Stomach (tissue), 9 donors: ENCODE measurements around the gene RESF1. TPM values are rescaled to one million over a fixed set of nuclear protein-coding genes. Genes with fewer than 3 reads are reported as not detected.
A peak's percentile ranks its signal among the peaks of the same experiment; 100 is the strongest.

Experiments used
- DNase-seq, 2 donors: peaks; one replicate each; pipeline versions ENCODE4 v3.0.0 to v3.0.0-alpha.2; 2013 to 2019
- H3K27ac ChIP-seq, 5 donors: fragments of 200-600 bp in 4 of 5; sonication (generic) in 4 of 5; one replicate each; pipeline ENCODE4 v1.5.1; 2013 to 2019; ENCODE audit warnings: mild to moderate bottlenecking in 1 of 5, moderate library complexity in 1 of 5
- H3K27me3 ChIP-seq, 3 donors: fragments of 200-600 bp; sonication (generic); one replicate each; pipeline ENCODE4 v1.5.1; 2017 to 2019; ENCODE audit warnings: mixed run types in 1 of 3
- H3K36me3 ChIP-seq, 4 donors: fragments of 200-600 bp; sonication (generic); 1 replicate in 3 of 4; 2 replicates in 1 of 4; pipeline ENCODE4 v1.5.1; 2016 to 2019
- H3K4me1 ChIP-seq, 4 donors: fragments of 200-600 bp; sonication (generic); one replicate each; pipeline ENCODE4 v1.5.1; 2016 to 2019
- H3K4me3 ChIP-seq, 4 donors: fragments of 200-600 bp; sonication (generic) in 3 of 4; one replicate each; pipeline ENCODE4 v1.5.1; 2016 to 2019; ENCODE audit warnings: mild to moderate bottlenecking in 1 of 4
- H3K9me3 ChIP-seq, 4 donors: fragments of 200-600 bp; sonication (generic); one replicate each; pipeline ENCODE4 v1.5.1; 2016 to 2019
- EP300 ChIP-seq: sonication (generic); formaldehyde crosslinking; IDR thresholded peaks from one replicate; pipeline ENCODE4 v1.6.1; 2017; ENCODE audit warnings: antibody characterized with exemption
- POLR2A ChIP-seq, 4 donors: fragments of 450-650 bp; IDR thresholded peaks; one replicate each; pipeline ENCODE4 v1.6.1; 2016; ENCODE audit warnings: antibody characterized with exemption in 4 of 4, control low read depth in 2 of 4, mild to moderate bottlenecking in 1 of 4, moderate library complexity in 1 of 4
- POLR2AphosphoS5 ChIP-seq, 3 donors: sonication (generic); formaldehyde crosslinking; IDR thresholded peaks; one replicate each; pipeline ENCODE4 v1.6.1; 2016; ENCODE audit warnings: antibody characterized with exemption in 3 of 3
- WGBS, 5 donors: extraction: QIAGEN DNeasy Blood & Tissue Kit in 3 of 5; methylation state at CpG; one replicate each; pipeline versions ENCODE4 v1.1.5 to v1.1.7; 2013 to 2018; 5-methylcytosine and 5-hydroxymethylcytosine counted together
- intact Hi-C: fragments of 100-400 bp; cut with DNase I; formaldehyde crosslinking; loops from one replicate; pipeline ENCODE4 v1.15.1; 2023; ENCODE audit warnings: low total_unique reads
- polyA plus RNA-seq, 3 donors: library from polyadenylated mRNA; stranded (reverse); fragments of 200-250 nt; gene quantifications; one replicate each; pipeline ENCODE4 v1.2.3, GENCODE V29; 2013
- total RNA-seq, 5 donors: library from RNA; depleted of rRNA; stranded (reverse); fragments of >200 nt; gene quantifications; one replicate each; pipeline versions ENCODE4 v1.1.0 to v1.2.3, GENCODE V29; 2014 to 2016
- TF ChIP-seq, protein P1 (sequence below), 7 experiments: fragments of 450-650 bp in 4 of 7; fragments of 200-600 bp in 3 of 7; sonication (generic) in 3 of 7; IDR thresholded peaks; one replicate each; pipeline ENCODE4 v1.5.1; 2016 to 2019; ENCODE audit warnings: antibody characterized with exemption in 7 of 7, control low read depth in 2 of 7, mild to moderate bottlenecking in 1 of 7
- donor health status: healthy with polysubstance abuse.
- donor health status: Bipolar disorder and iron deficiency.
- donor health status: healthy.

The RESF1 gene
- total and polyA plus RNA-seq, 8 donors, result 15.4 to 255 (median 51.9) TPM

DNA sequence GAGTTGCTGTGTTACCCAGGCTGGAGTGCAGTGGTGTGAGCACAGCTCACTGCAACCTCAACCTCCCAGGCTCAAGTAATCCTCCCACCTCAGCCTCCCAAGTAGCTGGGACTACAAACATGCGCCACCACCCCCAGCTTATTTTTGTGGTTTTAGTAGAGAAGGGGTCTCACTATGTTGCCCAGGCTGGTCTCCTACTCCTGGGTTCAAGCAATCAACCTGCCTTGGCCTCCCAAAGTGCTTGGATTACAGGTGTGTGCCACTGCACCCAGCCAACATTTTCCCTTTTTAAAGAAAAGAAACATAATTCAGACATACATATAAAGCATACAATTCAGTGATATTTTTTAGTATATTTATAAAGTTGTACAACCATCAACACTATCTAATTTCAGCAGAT is 44.4 kb downstream of the RESF1 start:
- intact Hi-C loops, result no loop called here
- Histone ChIP-seq H3K27ac (no peak overlapping the region), H3K4me3 (no peak overlapping the region), H3K4me1 (no peaks in the 10 kb centered on the region), H3K27me3 (no peaks in the 10 kb centered on the region), H3K36me3 (peaks cover 7 to 32% (median 31%) of the 10 kb centered on the region in 4 donors), H3K9me3 (no peaks in the 10 kb centered on the region)
- 93 to 100% (median 100%) methylated on average over 1 of the region's 1 CpG for WGBS, 5 donors
- no peak for DNase-seq
- TF ChIP-seq POLR2AphosphoS5 (IDR thresholded peaks at IDR 0.05), result no peak
- TF ChIP-seq, protein P1, sequence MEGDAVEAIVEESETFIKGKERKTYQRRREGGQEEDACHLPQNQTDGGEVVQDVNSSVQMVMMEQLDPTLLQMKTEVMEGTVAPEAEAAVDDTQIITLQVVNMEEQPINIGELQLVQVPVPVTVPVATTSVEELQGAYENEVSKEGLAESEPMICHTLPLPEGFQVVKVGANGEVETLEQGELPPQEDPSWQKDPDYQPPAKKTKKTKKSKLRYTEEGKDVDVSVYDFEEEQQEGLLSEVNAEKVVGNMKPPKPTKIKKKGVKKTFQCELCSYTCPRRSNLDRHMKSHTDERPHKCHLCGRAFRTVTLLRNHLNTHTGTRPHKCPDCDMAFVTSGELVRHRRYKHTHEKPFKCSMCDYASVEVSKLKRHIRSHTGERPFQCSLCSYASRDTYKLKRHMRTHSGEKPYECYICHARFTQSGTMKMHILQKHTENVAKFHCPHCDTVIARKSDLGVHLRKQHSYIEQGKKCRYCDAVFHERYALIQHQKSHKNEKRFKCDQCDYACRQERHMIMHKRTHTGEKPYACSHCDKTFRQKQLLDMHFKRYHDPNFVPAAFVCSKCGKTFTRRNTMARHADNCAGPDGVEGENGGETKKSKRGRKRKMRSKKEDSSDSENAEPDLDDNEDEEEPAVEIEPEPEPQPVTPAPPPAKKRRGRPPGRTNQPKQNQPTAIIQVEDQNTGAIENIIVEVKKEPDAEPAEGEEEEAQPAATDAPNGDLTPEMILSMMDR (IDR thresholded peaks at IDR 0.05), result no peak
- no peak for TF ChIP-seq EP300
- TF ChIP-seq POLR2A (IDR thresholded peaks at IDR 0.05), result no peak

DNA sequence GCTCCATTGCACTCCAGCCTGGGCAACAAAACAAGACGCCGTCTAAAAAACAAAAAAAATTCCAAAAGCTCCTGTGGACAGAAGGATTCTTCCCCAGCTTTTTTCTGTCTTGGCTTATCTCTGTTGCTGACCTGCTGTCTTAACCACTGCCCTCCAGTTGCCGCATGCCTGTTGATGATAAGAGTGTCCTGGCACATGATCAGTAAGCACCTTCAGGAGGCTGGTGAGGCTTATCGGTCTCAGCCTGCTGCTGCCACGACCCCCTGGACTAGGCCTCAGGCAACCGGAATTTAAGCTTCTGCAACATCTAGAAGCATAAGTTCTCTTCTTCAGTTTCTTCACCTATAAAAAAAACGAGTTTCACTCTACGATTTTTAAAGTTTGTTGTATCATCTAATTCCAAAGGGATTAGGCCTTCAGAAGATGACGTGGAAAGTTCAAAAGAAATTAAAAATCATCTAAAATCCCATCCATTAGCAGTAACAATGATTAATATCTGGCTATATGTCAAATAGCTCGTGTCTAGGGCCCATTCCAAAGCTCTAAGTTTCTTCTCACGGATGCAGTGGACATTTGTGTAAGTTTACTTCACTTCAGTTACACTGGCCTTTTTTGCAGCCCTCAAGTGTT is 46.4 kb downstream of the RESF1 start:
- no peak for TF ChIP-seq EP300
- TF ChIP-seq, protein P1 (IDR thresholded peaks at IDR 0.05), result no peak
- TF ChIP-seq POLR2A (IDR thresholded peaks at IDR 0.05), result no peak
- TF ChIP-seq POLR2AphosphoS5 (IDR thresholded peaks at IDR 0.05), result no peak
- no peaks in the 10 kb centered on the region for H3K27me3 ChIP-seq
- peak in 1 of 2 donors; percentile 34 for DNase-seq

More for the DNA sequence above, 46.4 kb downstream of the RESF1 start:
- Histone ChIP-seq H3K36me3 (peaks cover 0 to 12% (median 11%) of the 10 kb centered on the region in 4 donors), H3K4me3 (no peak overlapping the region), H3K9me3 (no peaks in the 10 kb centered on the region), H3K4me1 (no peaks in the 10 kb centered on the region), H3K27ac (no peak overlapping the region)
- WGBS, 5 donors, result 45 to 54% (median 51%) methylated on average over 11 of the region's 11 CpGs
- intact Hi-C loops, result no loop called here

Other genes with a start within 250 kb of the RESF1 start
- gene AMN1, start 230.4 kb upstream of the RESF1 start, total RNA-seq, result 100 to 1,000 TPM in 1 of 5 donors, 10 to 100 TPM in 1, 1 to 10 TPM in 2, not detected in 1; 2.9 to 131 (median 15.6) TPM
- 10 to 100 TPM in 2 of 3 donors, 1 to 10 TPM in 1; 7.9 to 12.5 (median 11.2) TPM for gene AMN1, start 230.4 kb upstream of the RESF1 start, polyA plus RNA-seq
- gene BICD1, start 147.4 kb downstream of the RESF1 start, total RNA-seq, result 10 to 100 TPM in 1 of 5 donors, 1 to 10 TPM in 4; 1.7 to 17.3 (median 2.7) TPM
- 1 to 10 TPM; 1.6 to 1.8 (median 1.7) TPM for gene BICD1, start 147.4 kb downstream of the RESF1 start, polyA plus RNA-seq